B cell (primary cell): ENCODE data around the gene CHST11. TPM values are rescaled to one million over a fixed set of nuclear protein-coding genes. Genes with fewer than 3 reads are reported as not detected.

Experiments used
- ATAC-seq: fragments of 200-7000 bp; cut with Tn5 transposase; one replicate; pipeline ENCODE4 v1.10.0; 2021; ENCODE audit warnings: low read depth, mild to moderate bottlenecking, moderate number of reproducible peaks, moderate library complexity
- CTCF ChIA-PET: fragments of 350-600 bp; sonication (Branson Sonifier 250); formaldehyde crosslinking; loops from one replicate; lab custom pipeline; 2021; ENCODE audit warnings: antibody characterized with exemption, inconsistent platforms; lab: Charles Lee
- POLR2A ChIA-PET: fragments of 350-600 bp; sonication (Branson Sonifier 250); formaldehyde crosslinking; loops from one replicate; lab custom pipeline; 2021; ENCODE audit warnings: antibody characterized with exemption; lab: Charles Lee
- DNase-seq: peaks from one replicate; pipeline ENCODE4 v3.0.0; 2013
- H2AFZ ChIP-seq: 2 replicates; pipeline ENCODE4 v1.6.1; 2012; ENCODE audit warnings: mild to moderate bottlenecking, low read depth, low read length; ENCODE audit not compliant: insufficient read depth, poor library complexity, severe bottlenecking
- H3K27ac ChIP-seq, 2 donors: 1 replicate in 1 of 2; 2 replicates in 1 of 2; pipeline ENCODE4 v1.5.1; 2012 to 2013; ENCODE audit warnings: low read length in 2 of 2, mild to moderate bottlenecking in 2 of 2, moderate library complexity in 1 of 2
- H3K27me3 ChIP-seq, 4 experiments: fragments of 200-600 bp in 1 of 4; sonication (generic) in 1 of 4; replicated peaks in 1 of 4; 1 replicate in 2 of 4; 2 replicates in 2 of 4; pipeline versions ENCODE4 v1.6.1 to v1.7.0; 2013 to 2016; ENCODE audit warnings: low read length in 3 of 4, mild to moderate bottlenecking in 2 of 4, mixed read lengths in 1 of 4, moderate library complexity in 1 of 4; ENCODE audit not compliant: insufficient read depth in 4 of 4, control insufficient read depth in 3 of 4; ENCODE audit errors: control extremely low read depth in 1 of 4
- H3K36me3 ChIP-seq, 2 experiments: replicated peaks in 1 of 2; 1 replicate in 1 of 2; 2 replicates in 1 of 2; pipeline versions ENCODE4 v1.6.1 to v1.7.1; 2013; ENCODE audit warnings: low read length in 1 of 2; ENCODE audit not compliant: insufficient read depth in 2 of 2, control insufficient read depth in 1 of 2; ENCODE audit errors: control extremely low read depth in 1 of 2, extremely low read depth in 1 of 2
- H3K4me1 ChIP-seq, 2 donors: fragments of 200-600 bp in 1 of 2; sonication (generic) in 1 of 2; 1 replicate in 1 of 2; 2 replicates in 1 of 2; pipeline versions ENCODE4 v1.5.1 to v1.6.1; 2013 to 2017; ENCODE audit warnings: low read length in 2 of 2; ENCODE audit not compliant: control insufficient read depth in 2 of 2, insufficient read depth in 2 of 2
- H3K4me2 ChIP-seq: replicated peaks from 2 replicates; pipeline ENCODE3; 2012; ENCODE audit warnings: mild to moderate bottlenecking, low read depth, low read length; ENCODE audit not compliant: poor library complexity, severe bottlenecking
- H3K4me3 ChIP-seq, 5 experiments: fragments of 200-600 bp in 1 of 5; sonication (generic) in 1 of 5; 1 replicate in 3 of 5; 2 replicates in 2 of 5; pipeline versions ENCODE4 v1.5.1 to v1.7.0; 2011 to 2016; ENCODE audit warnings: low read length in 4 of 5, mild to moderate bottlenecking in 4 of 5, low read depth in 2 of 5, control low read depth in 1 of 5, moderate library complexity in 1 of 5; ENCODE audit not compliant: insufficient read depth in 1 of 5; ENCODE audit errors: control extremely low read depth in 1 of 5, extremely low read depth in 1 of 5
- H3K79me2 ChIP-seq: fragments of 200-600 bp; sonication (generic); one replicate; pipeline ENCODE4 v1.6.0; 2016; ENCODE audit warnings: low read length; ENCODE audit not compliant: control insufficient read depth, insufficient read depth
- H3K9ac ChIP-seq: fragments of 200-600 bp; sonication (generic); 2 replicates; pipeline ENCODE4 v1.6.1; 2017; ENCODE audit warnings: mild to moderate bottlenecking, low read length, moderate library complexity
- H3K9me3 ChIP-seq, 3 donors: one replicate each; pipeline versions ENCODE4 v1.6.1 to v1.7.1; 2013; ENCODE audit warnings: low read length in 2 of 3; ENCODE audit not compliant: control insufficient read depth in 2 of 3, insufficient read depth in 1 of 3; ENCODE audit errors: control extremely low read depth in 1 of 3
- H4K20me1 ChIP-seq: 2 replicates; pipeline ENCODE4 v1.6.0; 2012; ENCODE audit warnings: mild to moderate bottlenecking, low read length; ENCODE audit not compliant: insufficient read depth, control insufficient read depth, poor library complexity, severe bottlenecking
- H3K27ac Mint-ChIP-seq: one replicate; pipeline ENCODE4 v1.8.0; 2021; ENCODE audit warnings: mixed read lengths
- H3K27me3 Mint-ChIP-seq: one replicate; pipeline ENCODE4 v1.8.0; 2021; ENCODE audit warnings: mixed read lengths
- H3K4me1 Mint-ChIP-seq: one replicate; pipeline ENCODE4 v1.8.0; 2021; ENCODE audit warnings: mixed read lengths
- H3K4me3 Mint-ChIP-seq: one replicate; pipeline ENCODE4 v1.8.0; 2021; ENCODE audit warnings: mixed read lengths
- H3K9me3 Mint-ChIP-seq: one replicate; pipeline ENCODE4 v1.8.0; 2022; ENCODE audit warnings: mixed read lengths; ENCODE audit not compliant: insufficient read depth
- CTCF ChIP-seq: fragments of 200-600 bp; IDR thresholded peaks from one replicate; pipeline ENCODE4 v1.8.0; 2022; ENCODE audit warnings: antibody characterized with exemption, mild to moderate bottlenecking
- EZH2 ChIP-seq: IDR thresholded peaks from 2 replicates; pipeline ENCODE4 v1.6.1; 2012; ENCODE audit warnings: borderline replicate concordance, low read depth, mild to moderate bottlenecking, moderate library complexity, low read length; ENCODE audit not compliant: insufficient read depth, poor library complexity, severe bottlenecking
- WGBS: methylation state at CpG from one replicate; pipeline ENCODE4 v1.1.5; 2013; ENCODE audit warnings: missing lambda C conversion rate; ENCODE audit not compliant: insufficient coverage; 5-methylcytosine and 5-hydroxymethylcytosine counted together
- intact Hi-C: fragments of 100-400 bp; cut with micrococcal nuclease; formaldehyde crosslinking; loops from one replicate; pipeline ENCODE4 v1.10.0; 2022
- polyA plus RNA-seq: library from polyadenylated mRNA; depleted of rRNA; stranded (reverse); fragments of >200 nt; gene quantifications from 2 replicates; pipeline ENCODE4 v1.2.3, GENCODE V29; 2012
- total RNA-seq, 2 donors: library from RNA; stranded (reverse); fragments of 120-200 nt in 1 of 2; gene quantifications; 1 replicate in 1 of 2; 2 replicates in 1 of 2; pipeline versions ENCODE4 v1.2.3 to v1.2.4, GENCODE V29; 2013 to 2022

Gene CHST11
- total and polyA plus RNA-seq, 2 donors (not counting 1 experiment from before 2014, with no cell fraction given) = 46.3 to 152 TPM

GRCh38 chr12:104699489-104700190, 242.9 kb downstream of the CHST11 start:
- intact Hi-C loops = loop anchor here (5.0 kb wide), 1 partner anchor 242 kb away; the partner anchor contains the start of gene CHST11
- TF ChIP-seq EZH2 = no peak
- TF ChIP-seq CTCF = no peak
- no peaks in the 10 kb centered on the region for H3K27me3 ChIP-seq
- no peak overlapping the region for H2AFZ ChIP-seq
- no peaks in the 10 kb centered on the region for H3K9me3 ChIP-seq
- H3K79me2 ChIP-seq = peaks cover 96% of the 10 kb centered on the region
- no peak overlapping the region for H3K4me2 ChIP-seq
- peak overlapping the region; percentile 32 for H3K4me3 Mint-ChIP-seq
- DNase-seq (peak; percentile 52), ATAC-seq (peak; percentile 46)
- H3K27ac ChIP-seq = no peak overlapping the region
- H3K4me3 ChIP-seq = no peak overlapping the region
- peaks cover 2 to 12% of the 10 kb centered on the region in 2 experiments for H3K36me3 ChIP-seq
- POLR2A ChIA-PET = no interaction called here
- 13% methylated on average over 1 of the region's 5 CpGs for WGBS
- no peak overlapping the region for H3K9ac ChIP-seq
- no peaks in the 10 kb centered on the region for H3K9me3 Mint-ChIP-seq
- CTCF ChIA-PET = interaction anchor here (1.1 kb wide), 1 partner anchor 353 kb away, joined by 3 read pairs; no protein-coding TSS in a partner anchor
- H4K20me1 ChIP-seq = peaks cover 59% of the 10 kb centered on the region
- H3K4me1 ChIP-seq = peaks cover 22 to 24% of the 10 kb centered on the region in 2 donors
- peaks cover 45% of the 10 kb centered on the region for H3K4me1 Mint-ChIP-seq
- peak overlapping the region; percentile 78 for H3K27ac Mint-ChIP-seq
- no peaks in the 10 kb centered on the region for H3K27me3 Mint-ChIP-seq

- peaks cover 15 to 17% of the 10 kb centered on the region in 2 donors for H3K4me1 ChIP-seq
- no peak for TF ChIP-seq EZH2
- no peak for TF ChIP-seq CTCF
- no peaks in the 10 kb centered on the region for H3K27me3 Mint-ChIP-seq
- H3K9me3 Mint-ChIP-seq = no peaks in the 10 kb centered on the region
- no peak overlapping the region for H2AFZ ChIP-seq
- no peak overlapping the region for H3K4me3 ChIP-seq
- H3K36me3 ChIP-seq = peaks cover 2 to 12% of the 10 kb centered on the region in 2 experiments
- H3K4me1 Mint-ChIP-seq = peaks cover 39% of the 10 kb centered on the region
- no peaks in the 10 kb centered on the region for H3K27me3 ChIP-seq
- no peaks in the 10 kb centered on the region for H3K9me3 ChIP-seq
- ATAC-seq (no peak), DNase-seq (no peak)
- H3K4me2 ChIP-seq = no peak overlapping the region
- POLR2A ChIA-PET = no interaction called here
- CTCF ChIA-PET = no interaction called here
- no peak overlapping the region for H3K27ac ChIP-seq
- H4K20me1 ChIP-seq = peaks cover 59% of the 10 kb centered on the region
- no CpG with 5 or more reads among the region's 1 CpG for WGBS
- H3K79me2 ChIP-seq = peaks cover 95% of the 10 kb centered on the region
- intact Hi-C loops = no loop called here
- no peak overlapping the region for H3K4me3 Mint-ChIP-seq
- H3K9ac ChIP-seq = no peak overlapping the region
- no peak overlapping the region for H3K27ac Mint-ChIP-seq
These were observed 243.6 kb downstream of the CHST11 start for GRCh38 chr12:104700324-104700723.
